HG02642 (cell line): ENCODE results near the gene MCRIP1.
A peak's percentile ranks its signal among the peaks of the same experiment; 100 is the strongest.

Experiments used
- ATAC-seq: cut with Tn5 transposase; IDR thresholded peaks from one replicate; pipeline ENCODE4 v1.9.1; 2021; ENCODE audit warnings: mild to moderate bottlenecking; ENCODE audit not compliant: unreplicated experiment, poor library complexity

MCRIP1 gene

DNA sequence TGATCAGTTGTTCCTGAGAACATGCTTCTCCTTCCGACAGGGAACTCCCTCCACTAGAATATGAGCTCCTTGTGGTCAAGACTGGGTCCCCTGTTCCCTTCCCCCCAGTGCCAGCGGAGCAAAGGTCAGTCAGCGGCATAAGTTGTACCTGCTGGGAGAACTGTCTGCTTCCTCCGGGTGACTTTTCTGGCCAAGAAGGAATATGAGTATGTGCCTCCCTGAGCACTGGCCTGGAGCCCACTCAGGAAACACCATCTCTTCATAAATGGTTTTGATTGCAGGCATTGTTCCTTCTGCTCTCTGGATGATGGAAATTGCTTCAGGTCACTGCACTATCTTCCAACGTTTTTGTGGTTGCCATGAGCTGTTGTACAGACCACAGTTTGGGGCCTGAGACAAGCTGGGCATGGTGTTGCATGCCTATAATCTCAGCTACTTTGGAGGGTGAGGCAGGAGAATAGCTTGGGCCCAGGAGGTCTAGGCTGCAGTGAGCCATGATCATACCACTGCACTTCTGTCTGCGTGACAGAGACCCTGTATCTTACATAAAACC, 30.1 kb upstream of the MCRIP1 start:
- no peak for ATAC-seq

GRCh38 chr17:81860756-81861568, 27.9 kb upstream of the MCRIP1 start:
- ATAC-seq: peak; percentile 81

- peak; percentile 78 for ATAC-seq
These were observed 27.0 kb upstream of the MCRIP1 start, which contains the start of gene P4HB for GRCh38 chr17:81859906-81860755. P4HB (minus strand) TSS chr17:81860535; CDS start chr17:81860471, 64 bp downstream.

GRCh38 chr17:81858967-81859905, 26.1 kb upstream of the MCRIP1 start:
- no peak for ATAC-seq

GRCh38 chr17:81858170-81858966, 25.3 kb upstream of the MCRIP1 start:
- no peak for ATAC-seq

DNA sequence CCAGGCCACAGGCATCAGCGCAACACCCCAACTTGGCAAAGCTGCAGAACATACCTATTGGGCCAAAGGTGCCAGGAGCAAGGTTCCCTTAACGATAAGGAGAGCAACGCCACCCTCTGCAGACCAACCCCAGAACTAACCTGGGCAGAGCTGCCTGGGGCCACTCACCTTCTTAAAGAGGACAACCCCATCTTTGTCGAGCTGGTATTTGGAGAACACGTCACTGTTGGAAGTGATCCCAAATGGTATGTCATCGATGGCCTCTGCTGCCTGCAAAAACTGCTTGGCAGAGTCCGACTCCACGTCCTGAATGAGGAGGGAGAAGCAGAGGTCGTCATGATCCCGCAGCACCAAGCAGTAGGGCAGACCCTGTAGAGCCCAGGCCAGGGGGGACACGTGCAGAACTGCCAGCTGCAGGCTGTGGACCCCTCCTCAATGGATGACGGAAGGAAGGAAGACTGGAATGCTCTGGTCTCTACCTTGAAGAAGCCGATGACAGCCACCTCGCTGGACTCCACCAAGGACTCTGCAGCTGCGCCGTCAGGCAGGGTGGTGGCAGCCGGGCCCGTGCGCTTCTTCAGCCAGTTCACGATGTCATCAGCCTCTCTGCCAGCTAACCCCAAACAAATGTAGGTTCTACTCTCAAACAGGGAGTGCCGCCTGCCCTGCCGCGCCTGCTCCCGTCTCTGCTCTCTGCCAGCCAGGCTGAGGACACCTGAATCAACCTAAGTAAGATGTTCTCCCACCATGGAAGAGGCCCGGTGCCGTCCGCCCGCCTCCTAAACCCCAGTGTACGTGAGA, 22.1 kb upstream of the MCRIP1 start:
- no peak for ATAC-seq

DNA sequence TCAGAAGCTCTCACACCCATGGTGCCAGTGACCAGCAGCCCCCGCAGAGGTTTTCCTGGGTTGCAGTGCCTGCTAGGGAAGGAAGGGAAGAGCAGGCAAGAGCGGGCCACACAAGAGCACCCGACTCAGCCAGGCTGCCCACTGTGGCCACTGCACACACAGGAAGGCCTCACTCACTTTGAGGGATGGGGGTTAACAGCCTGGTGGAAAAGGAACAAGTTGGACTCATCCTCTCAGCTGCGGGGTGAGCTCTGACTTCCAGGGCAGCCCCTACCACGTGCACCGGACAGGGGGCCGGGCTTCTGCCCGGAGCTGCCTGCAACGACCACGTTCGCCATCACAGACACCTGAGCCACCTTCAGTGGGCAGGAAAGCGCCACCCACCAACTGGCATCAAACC, 19.1 kb upstream of the MCRIP1 start:
- no peak for ATAC-seq

DNA sequence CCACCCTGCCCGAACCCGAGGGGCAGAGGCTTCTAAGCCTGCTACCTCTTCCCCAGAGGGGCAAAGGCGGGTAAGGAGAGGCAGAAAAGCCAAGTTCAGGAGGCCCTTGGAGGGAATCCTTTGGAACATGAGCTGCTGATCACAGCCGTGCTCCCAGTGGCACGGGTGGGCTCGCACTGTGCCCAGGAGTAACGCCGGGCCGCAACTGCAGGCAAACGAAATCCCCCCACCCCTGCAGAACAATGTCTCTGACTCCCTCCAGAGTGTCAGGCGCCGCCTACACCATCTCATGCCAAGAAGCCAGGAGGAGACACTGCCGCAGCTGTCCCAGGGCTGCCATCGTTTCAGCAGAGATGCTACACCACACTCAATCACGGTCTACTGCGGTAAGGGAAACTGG, 18.3 kb upstream of the MCRIP1 start:
- no peak for ATAC-seq

DNA sequence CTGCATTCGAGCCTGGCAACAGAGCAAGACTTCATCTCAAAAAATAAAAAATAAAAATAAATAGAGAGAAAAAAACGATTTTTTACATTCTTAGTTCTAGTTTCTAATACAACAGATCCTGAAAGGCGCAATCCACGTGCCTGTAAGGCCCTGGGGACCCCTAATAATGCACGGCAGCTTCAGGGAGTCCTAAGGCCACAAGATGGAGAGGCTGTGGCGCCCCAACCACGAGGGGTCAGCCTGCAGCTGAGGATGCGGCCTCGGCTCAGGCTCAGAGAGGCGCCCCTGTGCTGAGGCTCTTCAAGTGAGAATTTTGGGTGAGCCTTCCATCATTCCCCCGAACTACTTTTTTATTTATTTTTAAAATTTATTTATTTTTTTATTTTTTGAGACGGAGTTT, 16.4 kb upstream of the MCRIP1 start:
- no peak for ATAC-seq

- no peak for ATAC-seq
These were observed 13.9 kb upstream of the MCRIP1 start for GRCh38 chr17:81846743-81847689.

GRCh38 chr17:81845881-81846742, 13.0 kb upstream of the MCRIP1 start:
- ATAC-seq: no peak

DNA sequence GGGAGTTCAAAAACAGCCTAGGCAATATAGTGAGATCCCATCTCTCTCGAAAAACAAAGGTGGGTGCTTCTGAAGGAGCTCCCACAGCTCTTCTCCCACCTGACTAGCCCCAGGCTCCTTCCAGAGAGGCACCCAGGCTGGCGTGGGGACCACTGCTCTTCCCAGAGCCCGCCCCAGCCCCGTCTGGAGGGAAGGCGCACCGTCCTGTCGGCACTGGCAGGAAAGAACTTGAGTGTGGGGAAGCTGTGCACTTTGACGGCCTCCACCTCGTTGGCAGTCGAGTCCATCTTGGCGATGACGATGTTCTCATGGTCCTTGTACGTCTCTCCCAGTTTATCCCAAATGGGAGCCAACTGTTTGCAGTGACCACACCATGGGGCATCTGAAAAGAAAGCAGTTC, 12.3 kb upstream of the MCRIP1 start:
- ATAC-seq: no peak

- ATAC-seq: no peak
These were observed 11.8 kb upstream of the MCRIP1 start for GRCh38 chr17:81844887-81845286.

- ATAC-seq: no peak
These were observed 11.3 kb upstream of the MCRIP1 start for GRCh38 chr17:81844327-81844851.

GRCh38 chr17:81843713-81844326, 10.7 kb upstream of the MCRIP1 start:
- ATAC-seq: no peak
